GM12878 (cell line): Measurements from ENCODE around the gene CADPS.

Source experiments
- CEBPB ChIP-seq, 2 experiments: fragments of 150-350 bp in 1 of 2; IDR thresholded peaks; 2 replicates each; pipeline ENCODE4 v1.6.1; 2012 to 2014; ENCODE audit warnings: low read depth in 2 of 2, low read length in 2 of 2, borderline replicate concordance in 1 of 2, inconsistent platforms in 1 of 2
- PAX8 ChIP-seq: fragments of 450-650 bp; IDR thresholded peaks from 2 replicates; pipeline ENCODE4 v1.6.1; 2017; ENCODE audit warnings: mild to moderate bottlenecking, moderate library complexity
- POLR2AphosphoS2 ChIP-seq: IDR thresholded peaks from 2 replicates; pipeline ENCODE4 v1.6.1; 2011; ENCODE audit warnings: low read depth, mild to moderate bottlenecking, low read length, improper control_type of control experiment, moderate library complexity
- POLR2AphosphoS5 ChIP-seq: IDR thresholded peaks from 2 replicates; pipeline ENCODE4 v1.6.1; 2011; ENCODE audit warnings: mild to moderate bottlenecking, low read length, inconsistent platforms
- RFX5 ChIP-seq: IDR thresholded peaks from 2 replicates; pipeline ENCODE4 v1.6.1; 2011; ENCODE audit warnings: low read depth, low read length, improper control_type of control experiment
- SP1 ChIP-seq: IDR thresholded peaks from one replicate; pipeline ENCODE4 v1.6.1; 2011; ENCODE audit warnings: low read depth, low read length
- TCF7 ChIP-seq: IDR thresholded peaks from 2 replicates; pipeline ENCODE4 v1.6.1; 2014; ENCODE audit warnings: antibody characterized with exemption, borderline replicate concordance

DNA sequence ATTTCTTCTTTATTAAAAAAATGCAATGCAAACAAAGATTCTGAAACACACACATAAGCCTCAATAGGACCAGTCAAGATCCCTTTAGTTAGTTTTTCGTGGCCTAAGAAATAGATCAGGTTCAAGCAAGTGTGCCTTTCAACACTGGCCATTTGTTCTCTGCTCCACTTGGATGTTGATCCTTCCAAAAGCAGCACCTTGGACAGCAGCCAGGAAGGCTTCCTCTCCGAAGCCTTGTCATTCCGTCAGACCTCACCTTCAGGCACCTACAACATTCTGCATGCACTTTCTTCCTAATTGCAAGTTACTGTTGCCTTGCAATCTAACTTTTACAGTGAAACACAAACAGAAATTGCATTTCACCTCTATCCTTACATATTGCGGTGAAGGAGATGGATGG, 346.0 kb downstream of the CADPS start:
- no peak for TF ChIP-seq SP1
- no peak for TF ChIP-seq POLR2AphosphoS2
- no peak for TF ChIP-seq RFX5
- TF ChIP-seq PAX8 = no peak
- TF ChIP-seq POLR2AphosphoS5 = no peak
- no peak for TF ChIP-seq CEBPB (IDR thresholded peaks at IDR 0.05; ENCODE audit: borderline replicate concordance in 1 of 2, low read depth in 2 of 2, low read length in 2 of 2)
- TF ChIP-seq TCF7 = no peak
